ENCODE data around the gene MAN1A1.

Gene MAN1A1

GRCh38 chr6:119323931-119324330, 25.6 kb downstream of the MAN1A1 start:
- no peaks in the 10 kb centered on the region for H3K27me3 ChIP-seq (replicated peaks; ENCODE audit: insufficient read depth, low read length)
- H3K79me2 ChIP-seq (ENCODE audit: low read length): peaks cover 99% of the 10 kb centered on the region
- H3K4me1 ChIP-seq (ENCODE audit: low read length): peaks cover 15% of the 10 kb centered on the region

GRCh38 chr6:119323478-119323877, 26.1 kb downstream of the MAN1A1 start:
- no peaks in the 10 kb centered on the region for H3K9me2 ChIP-seq (replicated peaks; ENCODE audit: insufficient read depth, low read length)
- no peak overlapping the region for H3K9ac ChIP-seq (ENCODE audit: low read length)
- no peaks in the 10 kb centered on the region for H3K9me3 ChIP-seq (replicated peaks; ENCODE audit: insufficient read depth, low read length)
- no peak for TF ChIP-seq EZH2phosphoT487 (IDR thresholded peaks at IDR 0.05; ENCODE audit: low read length)
- TF ChIP-seq EZH2 (optimal IDR thresholded peaks at IDR 0.05; ENCODE audit: low read depth, low read length): no peak
- TF ChIP-seq, protein P1, sequence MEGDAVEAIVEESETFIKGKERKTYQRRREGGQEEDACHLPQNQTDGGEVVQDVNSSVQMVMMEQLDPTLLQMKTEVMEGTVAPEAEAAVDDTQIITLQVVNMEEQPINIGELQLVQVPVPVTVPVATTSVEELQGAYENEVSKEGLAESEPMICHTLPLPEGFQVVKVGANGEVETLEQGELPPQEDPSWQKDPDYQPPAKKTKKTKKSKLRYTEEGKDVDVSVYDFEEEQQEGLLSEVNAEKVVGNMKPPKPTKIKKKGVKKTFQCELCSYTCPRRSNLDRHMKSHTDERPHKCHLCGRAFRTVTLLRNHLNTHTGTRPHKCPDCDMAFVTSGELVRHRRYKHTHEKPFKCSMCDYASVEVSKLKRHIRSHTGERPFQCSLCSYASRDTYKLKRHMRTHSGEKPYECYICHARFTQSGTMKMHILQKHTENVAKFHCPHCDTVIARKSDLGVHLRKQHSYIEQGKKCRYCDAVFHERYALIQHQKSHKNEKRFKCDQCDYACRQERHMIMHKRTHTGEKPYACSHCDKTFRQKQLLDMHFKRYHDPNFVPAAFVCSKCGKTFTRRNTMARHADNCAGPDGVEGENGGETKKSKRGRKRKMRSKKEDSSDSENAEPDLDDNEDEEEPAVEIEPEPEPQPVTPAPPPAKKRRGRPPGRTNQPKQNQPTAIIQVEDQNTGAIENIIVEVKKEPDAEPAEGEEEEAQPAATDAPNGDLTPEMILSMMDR (IDR thresholded peaks at IDR 0.05; ENCODE audit: low read length): no peak
- H3K4me2 ChIP-seq (ENCODE audit: low read depth, low read length): no peak overlapping the region
- DNase-seq: no peak
- H3K4me3 ChIP-seq (ENCODE audit: low read length): no peak overlapping the region
- H3F3A ChIP-seq (ENCODE audit: insufficient read depth, low read length): no peaks in the 10 kb centered on the region
- H3K79me2 ChIP-seq (ENCODE audit: low read length): peaks cover 99% of the 10 kb centered on the region
- H2AFZ ChIP-seq (ENCODE audit: low read length): no peak overlapping the region
- no peak overlapping the region for H3K27ac ChIP-seq (ENCODE audit: low read length)
- peaks cover 11% of the 10 kb centered on the region for H3K4me1 ChIP-seq (ENCODE audit: low read length)
- H4K20me1 ChIP-seq (ENCODE audit: insufficient read depth, low read length): peaks cover 11% of the 10 kb centered on the region
- 0 out of 2 replicates have a peak, but pooled peaks cover 3% of the 10 kb centered on the region for H3K36me3 ChIP-seq (replicated peaks; ENCODE audit: insufficient read depth, low read length)
- H3K27me3 ChIP-seq (replicated peaks; ENCODE audit: insufficient read depth, low read length): no peaks in the 10 kb centered on the region

More at GRCh38 chr6:119323931-119324330, 25.6 kb downstream of the MAN1A1 start:
- no peak overlapping the region for H3K9ac ChIP-seq (ENCODE audit: low read length)
- H2AFZ ChIP-seq (ENCODE audit: low read length): no peak overlapping the region
- TF ChIP-seq EZH2 (optimal IDR thresholded peaks at IDR 0.05; ENCODE audit: low read depth, low read length) (no peak), EZH2phosphoT487 (IDR thresholded peaks at IDR 0.05; ENCODE audit: low read length) (no peak)
- TF ChIP-seq, protein P1 (IDR thresholded peaks at IDR 0.05; ENCODE audit: low read length): no peak
- no peak overlapping the region for H3K4me3 ChIP-seq (ENCODE audit: low read length)
- no peak for DNase-seq
- no peak overlapping the region for H3K27ac ChIP-seq (ENCODE audit: low read length)
- no peaks in the 10 kb centered on the region for H3F3A ChIP-seq (ENCODE audit: insufficient read depth, low read length)
- peaks cover 7% of the 10 kb centered on the region; the same call in 1 of the 2 replicates for H4K20me1 ChIP-seq (ENCODE audit: insufficient read depth, low read length)
- H3K4me2 ChIP-seq (ENCODE audit: low read depth, low read length): no peak overlapping the region
- no peaks in the 10 kb centered on the region for H3K9me2 ChIP-seq (replicated peaks; ENCODE audit: insufficient read depth, low read length)
- H3K9me3 ChIP-seq (replicated peaks; ENCODE audit: insufficient read depth, low read length): no peaks in the 10 kb centered on the region
- 0 out of 2 replicates have a peak, but pooled peaks cover 3% of the 10 kb centered on the region for H3K36me3 ChIP-seq (replicated peaks; ENCODE audit: insufficient read depth, low read length)

GRCh38 chr6:119322715-119323350, 26.7 kb downstream of the MAN1A1 start:
- H4K20me1 ChIP-seq (ENCODE audit: insufficient read depth, low read length): peaks cover 15% of the 10 kb centered on the region
- TF ChIP-seq, protein P1 (IDR thresholded peaks at IDR 0.05; ENCODE audit: low read length): no peak
- TF ChIP-seq EZH2 (optimal IDR thresholded peaks at IDR 0.05; ENCODE audit: low read depth, low read length): no peak
- TF ChIP-seq EZH2phosphoT487 (IDR thresholded peaks at IDR 0.05; ENCODE audit: low read length): no peak
- no peak for DNase-seq
- H3K79me2 ChIP-seq (ENCODE audit: low read length): peaks cover 99% of the 10 kb centered on the region
- H3K4me1 ChIP-seq (ENCODE audit: low read length): 0 out of 2 replicates have a peak, but pooled peaks cover 4% of the 10 kb centered on the region
- H3K27ac ChIP-seq (ENCODE audit: low read length): no peak overlapping the region
- no peak overlapping the region for H3K4me2 ChIP-seq (ENCODE audit: low read depth, low read length)
- H3F3A ChIP-seq (ENCODE audit: insufficient read depth, low read length): no peaks in the 10 kb centered on the region
- no peak overlapping the region for H3K4me3 ChIP-seq (ENCODE audit: low read length)
- H3K27me3 ChIP-seq (replicated peaks; ENCODE audit: insufficient read depth, low read length): no peaks in the 10 kb centered on the region
- no peak overlapping the region for H2AFZ ChIP-seq (ENCODE audit: low read length)
- H3K36me3 ChIP-seq (replicated peaks; ENCODE audit: insufficient read depth, low read length): 0 out of 2 replicates have a peak, but pooled peaks cover 3% of the 10 kb centered on the region
- H3K9me3 ChIP-seq (replicated peaks; ENCODE audit: insufficient read depth, low read length): no peaks in the 10 kb centered on the region
- H3K9ac ChIP-seq (ENCODE audit: low read length): no peak overlapping the region
- H3K9me2 ChIP-seq (replicated peaks; ENCODE audit: insufficient read depth, low read length): no peaks in the 10 kb centered on the region

All from MM.1S (cell line).